Heart left ventricle (tissue), 13 donors: ENCODE data around the gene DGCR6L.

Experiments used
- POLR2A ChIP-seq, 2 donors: fragments of 450-650 bp; IDR thresholded peaks; one replicate each; pipeline ENCODE4 v1.6.1; 2017; ENCODE audit warnings: antibody characterized with exemption in 2 of 2, mild to moderate bottlenecking in 2 of 2, moderate library complexity in 2 of 2
- TF ChIP-seq, protein P1 (sequence below), 12 donors: fragments of 200-600 bp; sonication (generic) in 4 of 12; IDR thresholded peaks; one replicate each; pipeline versions ENCODE4 v1.5.0 to v1.8.0; 2018 to 2022; ENCODE audit warnings: antibody characterized with exemption in 12 of 12, mild to moderate bottlenecking in 5 of 12
- donor health status: ischemic (EF 13 %, LVEDD 7.1; RV severe dilation, severe dysfunction).
- donor health status: DM: no; HTN: yes; CAD: no.
- donor health status: DM: no; HTN: no; CAD: no.
- donor health status: ischemic (EF 25% LVEDD 6.9; RV normal size, moderate dysfunction).
- donor health status: ischemic (EF 25% LVEDD 5.7; RV mildly dilated, moderate dysfunction).
- donor health status: ischemic (EF 35%, LVEDD 5.7; RV mildly dilated, moderate dysfunction).
- donor health status: nonischemic (EF 11% LVEDD 7.7; RV severe dilation, severe dysfunction).
- donor health status: DM: yes; HTN: yes; CAD: no.
- donor health status: PGD.
- donor health status: ischemic (EF 29% LVEDD 5.4; RV normal size, mild dysfunction).
- donor health status: nonischemic (EF 23%, LVEDD 6.1; RV moderate dilation, normal function).

DNA sequence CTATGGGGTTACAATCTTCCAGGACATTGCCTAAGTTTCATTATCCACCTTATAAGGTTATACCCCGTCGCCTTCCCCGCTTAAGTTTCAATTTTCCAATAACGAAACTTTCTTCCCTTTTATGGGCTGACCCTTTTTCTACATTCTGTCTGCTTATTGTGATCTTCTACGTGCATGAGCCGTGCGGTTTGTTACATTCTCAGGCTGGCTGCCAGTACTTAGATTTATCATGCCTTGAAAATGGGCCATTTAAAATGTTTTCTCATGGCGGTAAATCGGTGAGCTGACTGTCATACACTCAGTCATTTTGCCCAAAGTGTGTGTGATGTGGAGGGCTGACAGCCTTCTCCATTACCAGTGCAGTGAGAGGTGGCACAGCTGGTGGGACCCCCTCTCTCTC lies 23.3 kb downstream of the DGCR6L start:
- TF ChIP-seq, protein P1, sequence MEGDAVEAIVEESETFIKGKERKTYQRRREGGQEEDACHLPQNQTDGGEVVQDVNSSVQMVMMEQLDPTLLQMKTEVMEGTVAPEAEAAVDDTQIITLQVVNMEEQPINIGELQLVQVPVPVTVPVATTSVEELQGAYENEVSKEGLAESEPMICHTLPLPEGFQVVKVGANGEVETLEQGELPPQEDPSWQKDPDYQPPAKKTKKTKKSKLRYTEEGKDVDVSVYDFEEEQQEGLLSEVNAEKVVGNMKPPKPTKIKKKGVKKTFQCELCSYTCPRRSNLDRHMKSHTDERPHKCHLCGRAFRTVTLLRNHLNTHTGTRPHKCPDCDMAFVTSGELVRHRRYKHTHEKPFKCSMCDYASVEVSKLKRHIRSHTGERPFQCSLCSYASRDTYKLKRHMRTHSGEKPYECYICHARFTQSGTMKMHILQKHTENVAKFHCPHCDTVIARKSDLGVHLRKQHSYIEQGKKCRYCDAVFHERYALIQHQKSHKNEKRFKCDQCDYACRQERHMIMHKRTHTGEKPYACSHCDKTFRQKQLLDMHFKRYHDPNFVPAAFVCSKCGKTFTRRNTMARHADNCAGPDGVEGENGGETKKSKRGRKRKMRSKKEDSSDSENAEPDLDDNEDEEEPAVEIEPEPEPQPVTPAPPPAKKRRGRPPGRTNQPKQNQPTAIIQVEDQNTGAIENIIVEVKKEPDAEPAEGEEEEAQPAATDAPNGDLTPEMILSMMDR (IDR thresholded peaks at IDR 0.05) = no peak
- no peak for TF ChIP-seq POLR2A (IDR thresholded peaks at IDR 0.05)
